Liver (tissue), 3 donors: ENCODE measurements around the gene GPR149.

Experiments
- CTCF ChIP-seq: fragments of 150-350 bp; IDR thresholded peaks from 2 replicates; pipeline ENCODE4 v1.5.1; 2017; ENCODE audit warnings: improper control_type of control experiment, low read depth, low read length; ENCODE audit not compliant: missing input control
- EGR1 ChIP-seq, 2 donors: IDR thresholded peaks; 2 replicates each; pipeline ENCODE4 v1.6.1; 2016 to 2018; ENCODE audit warnings: antibody characterized with exemption in 2 of 2, low read depth in 2 of 2
- FOXA1 ChIP-seq: IDR thresholded peaks from 2 replicates; pipeline ENCODE4 v1.6.1; 2016; ENCODE audit warnings: antibody characterized with exemption
- FOXA2 ChIP-seq: IDR thresholded peaks from 2 replicates; pipeline ENCODE4 v1.6.1; 2016; ENCODE audit warnings: antibody characterized with exemption
- GABPA ChIP-seq, 2 donors: IDR thresholded peaks in 1 of 2; conservative IDR thresholded peaks in 1 of 2; 2 replicates each; pipeline ENCODE4 v1.6.1; 2016; ENCODE audit warnings: antibody characterized with exemption in 2 of 2, mild to moderate bottlenecking in 1 of 2, moderate library complexity in 1 of 2
- HNF4A ChIP-seq, 2 donors: conservative IDR thresholded peaks; 2 replicates each; pipeline ENCODE4 v1.6.1; 2016; ENCODE audit warnings: antibody characterized with exemption in 2 of 2, mild to moderate bottlenecking in 2 of 2
- JUND ChIP-seq, 2 donors: IDR thresholded peaks; 2 replicates each; pipeline ENCODE4 v1.6.1; 2016; ENCODE audit warnings: antibody characterized with exemption in 2 of 2
- MAX ChIP-seq: IDR thresholded peaks from 2 replicates; pipeline ENCODE4 v1.6.1; 2016; ENCODE audit warnings: antibody characterized with exemption
- REST ChIP-seq: IDR thresholded peaks from 2 replicates; pipeline ENCODE4 v1.6.1; 2016; ENCODE audit warnings: antibody characterized with exemption, mild to moderate bottlenecking
- SP1 ChIP-seq: IDR thresholded peaks from 2 replicates; pipeline ENCODE4 v1.6.1; 2018; ENCODE audit warnings: antibody characterized with exemption, mild to moderate bottlenecking
- TAF1 ChIP-seq: conservative IDR thresholded peaks from 2 replicates; pipeline ENCODE4 v1.6.1; 2016; ENCODE audit warnings: antibody characterized with exemption, mild to moderate bottlenecking
- YY1 ChIP-seq: IDR thresholded peaks from 2 replicates; pipeline ENCODE4 v1.6.1; 2016; ENCODE audit warnings: antibody characterized with exemption, mild to moderate bottlenecking
- ZBTB33 ChIP-seq: IDR thresholded peaks from 2 replicates; pipeline ENCODE4 v1.6.1; 2016; ENCODE audit warnings: antibody characterized with exemption
- donor health status: healthy.
- donor health status: healthy.

- no peak for TF ChIP-seq CTCF
- TF ChIP-seq MAX, result no peak
- no peak for TF ChIP-seq SP1
- TF ChIP-seq EGR1 (IDR thresholded peaks at IDR 0.05; ENCODE audit: low read depth in 2 of 2), result no peak
- no peak for TF ChIP-seq FOXA1
- TF ChIP-seq YY1, result no peak
- no peak for TF ChIP-seq GABPA (IDR thresholded peaks at IDR 0.05 in 1 of 2, conservative IDR thresholded peaks at IDR 0.05 in 1 of 2)
- no peak for TF ChIP-seq ZBTB33
- TF ChIP-seq JUND (IDR thresholded peaks at IDR 0.05), result no peak
- no peak for TF ChIP-seq TAF1
- TF ChIP-seq HNF4A (conservative IDR thresholded peaks at IDR 0.05), result no peak
- no peak for TF ChIP-seq REST
- TF ChIP-seq FOXA2, result no peak
Observed at GRCh38 chr3:154294016-154294415, 136.0 kb downstream of the GPR149 start.
